Neural cell (in vitro differentiated cells): Measurements from ENCODE around the gene PDK2. TPM values are rescaled to one million over a fixed set of nuclear protein-coding genes. Genes with fewer than 3 reads are reported as not detected.

Experiments used
- polyA plus RNA-seq: library from polyadenylated mRNA; depleted of rRNA; stranded (reverse); fragments of >200 nt; gene quantifications from 2 replicates; pipeline ENCODE4 v1.2.3, GENCODE V29; 2014
- TF ChIP-seq, protein P1 (sequence below): fragments of 450-650 bp; IDR thresholded peaks from 2 replicates; pipeline ENCODE4 v1.5.1; 2014; ENCODE audit warnings: antibody characterized with exemption, mild to moderate bottlenecking, moderate library complexity; ENCODE audit not compliant: poor library complexity, severe bottlenecking

PDK2 gene
- polyA plus RNA-seq, 1 donor from 2014 or later: 36.2 TPM

DNA sequence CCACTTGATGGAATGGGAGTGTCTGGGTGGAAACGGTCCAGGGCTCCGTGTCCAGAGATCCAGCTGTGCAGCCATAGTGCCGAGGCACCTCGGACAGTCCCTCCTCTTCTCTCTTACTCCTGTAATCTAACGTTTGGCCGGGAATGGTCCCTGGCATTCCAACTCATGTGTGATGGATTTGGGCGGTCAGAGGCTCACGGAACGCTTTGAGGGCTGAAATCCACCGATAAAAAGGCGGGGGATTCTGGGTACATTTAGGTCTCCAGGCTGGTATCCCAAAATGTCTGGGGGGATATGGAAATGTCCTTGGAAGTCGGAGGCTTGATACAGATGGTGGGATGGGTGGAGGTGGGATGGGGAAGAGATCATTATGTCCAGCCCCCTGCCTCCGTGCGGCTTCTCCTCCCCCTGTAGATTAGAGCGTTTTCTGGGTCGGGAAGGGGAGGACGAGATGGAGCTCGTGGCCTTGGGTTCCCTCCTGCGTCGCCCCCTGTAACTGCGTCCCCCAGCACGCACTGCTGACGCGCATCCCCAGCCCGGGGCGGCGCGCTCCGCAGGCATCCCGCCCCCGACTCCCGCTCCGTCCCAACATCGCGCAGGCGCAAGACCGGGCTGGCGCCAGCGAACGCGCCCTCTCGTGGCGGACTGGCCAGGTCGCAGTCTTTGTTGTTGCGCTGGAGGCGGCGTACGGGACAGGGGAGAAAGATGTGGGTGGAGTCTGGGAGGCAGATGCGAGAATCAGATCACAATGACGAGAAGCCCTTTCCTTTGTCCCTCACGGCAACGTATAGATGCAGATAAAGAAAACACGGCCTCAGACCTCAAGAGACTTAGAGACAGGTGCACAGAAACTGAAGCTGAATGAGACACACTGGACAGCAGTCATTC is 66.1 kb downstream of the PDK2 start (continued):
- TF ChIP-seq, protein P1, sequence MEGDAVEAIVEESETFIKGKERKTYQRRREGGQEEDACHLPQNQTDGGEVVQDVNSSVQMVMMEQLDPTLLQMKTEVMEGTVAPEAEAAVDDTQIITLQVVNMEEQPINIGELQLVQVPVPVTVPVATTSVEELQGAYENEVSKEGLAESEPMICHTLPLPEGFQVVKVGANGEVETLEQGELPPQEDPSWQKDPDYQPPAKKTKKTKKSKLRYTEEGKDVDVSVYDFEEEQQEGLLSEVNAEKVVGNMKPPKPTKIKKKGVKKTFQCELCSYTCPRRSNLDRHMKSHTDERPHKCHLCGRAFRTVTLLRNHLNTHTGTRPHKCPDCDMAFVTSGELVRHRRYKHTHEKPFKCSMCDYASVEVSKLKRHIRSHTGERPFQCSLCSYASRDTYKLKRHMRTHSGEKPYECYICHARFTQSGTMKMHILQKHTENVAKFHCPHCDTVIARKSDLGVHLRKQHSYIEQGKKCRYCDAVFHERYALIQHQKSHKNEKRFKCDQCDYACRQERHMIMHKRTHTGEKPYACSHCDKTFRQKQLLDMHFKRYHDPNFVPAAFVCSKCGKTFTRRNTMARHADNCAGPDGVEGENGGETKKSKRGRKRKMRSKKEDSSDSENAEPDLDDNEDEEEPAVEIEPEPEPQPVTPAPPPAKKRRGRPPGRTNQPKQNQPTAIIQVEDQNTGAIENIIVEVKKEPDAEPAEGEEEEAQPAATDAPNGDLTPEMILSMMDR: peak; percentile 100

Other genes starting within 250 kb of the PDK2 start
- gene TAC4, start 247.3 kb upstream of the PDK2 start, polyA plus RNA-seq: not detected in 2 replicates
- gene DLX4, start 126.2 kb upstream of the PDK2 start, polyA plus RNA-seq: not detected in 2 replicates
- not detected in 2 replicates for gene DLX3, start 100.1 kb upstream of the PDK2 start, polyA plus RNA-seq
- 33.0 and 37.2 TPM in 2 replicates for gene ITGA3, start 39.2 kb upstream of the PDK2 start, polyA plus RNA-seq
- gene SAMD14, start 34.8 kb downstream of the PDK2 start, polyA plus RNA-seq: 105 and 128 TPM in 2 replicates
- 29.2 and 30.5 TPM in 2 replicates for gene PPP1R9B, start 55.3 kb downstream of the PDK2 start, polyA plus RNA-seq
- gene SGCA, start 70.7 kb downstream of the PDK2 start, polyA plus RNA-seq: 0.43 TPM in 1 of 2 replicates, not detected in the other
- gene COL1A1, start 106.3 kb downstream of the PDK2 start, polyA plus RNA-seq: 0.14 TPM in 1 of 2 replicates, not detected in the other
- gene TMEM92, start 179.1 kb downstream of the PDK2 start, polyA plus RNA-seq: not detected in 2 replicates